Right atrium auricular region (tissue), 2 donors: ENCODE measurements around the gene SEMA5A. TPM values are rescaled to one million over a fixed set of nuclear protein-coding genes. Genes with fewer than 3 reads are reported as not detected.

ENCODE experiments used
- DNase-seq: peaks from one replicate; pipeline ENCODE4 v3.0.0-alpha.2; 2019; ENCODE audit warnings: low spot score
- H3K27ac ChIP-seq, 2 donors: fragments of 200-600 bp; sonication (generic); 1 replicate in 1 of 2; 2 replicates in 1 of 2; pipeline ENCODE4 v1.5.1; 2016 to 2019
- H3K27me3 ChIP-seq, 2 donors: fragments of 200-600 bp; sonication (generic); one replicate each; pipeline versions ENCODE4 v1.5.1 to v1.6.0; 2017 to 2019
- H3K36me3 ChIP-seq: fragments of 200-600 bp; sonication (generic); one replicate; pipeline ENCODE4 v1.5.1; 2016
- H3K4me1 ChIP-seq, 2 donors: fragments of 200-600 bp; sonication (generic); one replicate each; pipeline versions ENCODE4 v1.5.1 to v1.6.0; 2017 to 2019
- H3K4me3 ChIP-seq, 2 donors: fragments of 200-600 bp; sonication (generic); 1 replicate in 1 of 2; 2 replicates in 1 of 2; pipeline ENCODE4 v1.5.1; 2017 to 2019; ENCODE audit warnings: mild to moderate bottlenecking in 1 of 2, moderate library complexity in 1 of 2
- H3K9me3 ChIP-seq, 2 donors: fragments of 200-600 bp; sonication (generic); one replicate each; pipeline ENCODE4 v1.5.1; 2019
- total RNA-seq, 2 donors: library from RNA; depleted of rRNA; stranded (reverse); fragments of >200 nt; gene quantifications; one replicate each; pipeline ENCODE4 v1.1.0, GENCODE V29; 2016
- TF ChIP-seq, protein P1 (sequence below), 2 donors: fragments of 200-600 bp; sonication (generic); IDR thresholded peaks; one replicate each; pipeline ENCODE4 v1.5.1; 2019; ENCODE audit warnings: antibody characterized with exemption in 2 of 2

Gene SEMA5A
- total RNA-seq, 2 donors from 2014 or later, result 14.1 to 26.2 TPM

DNA sequence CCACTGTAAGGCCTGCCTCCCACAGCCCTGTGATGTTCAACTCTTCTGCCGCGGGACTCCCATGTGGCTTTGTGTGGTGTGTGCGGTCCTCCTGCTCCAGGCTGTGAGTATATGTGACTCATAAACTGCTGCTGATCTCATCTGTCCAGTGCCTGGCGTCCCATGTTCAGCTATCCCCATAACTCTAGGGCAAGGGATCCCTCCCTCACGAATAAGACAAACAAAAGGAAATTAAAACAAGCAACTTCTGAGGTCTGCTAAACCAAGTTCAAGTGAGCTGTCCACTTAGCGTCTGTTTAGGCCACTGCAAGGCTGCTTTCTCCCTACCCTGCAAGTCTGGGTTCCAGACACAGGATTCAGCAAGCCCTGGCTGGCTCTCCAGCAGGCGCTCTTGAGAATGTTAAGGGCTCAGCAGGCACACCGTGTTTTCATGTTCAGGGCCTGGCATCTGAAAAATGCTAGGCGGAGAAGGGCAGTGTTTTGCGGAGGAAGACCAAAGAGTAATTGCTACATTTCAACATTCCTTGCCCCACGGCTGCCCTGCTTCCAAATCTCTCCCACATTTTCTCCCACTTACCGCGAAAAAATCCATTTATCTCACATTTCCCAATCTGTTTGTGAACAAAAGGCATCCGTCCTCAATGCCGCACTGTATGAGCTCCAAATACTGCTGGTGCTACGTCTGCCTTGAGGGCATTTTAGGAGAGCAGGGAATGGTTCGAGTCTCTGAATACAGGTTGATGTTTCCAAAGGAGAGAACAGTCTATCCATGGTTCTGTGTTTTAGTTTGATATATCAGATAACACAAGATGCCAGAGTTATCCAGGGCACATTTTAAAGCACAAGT is 280.2 kb downstream of the SEMA5A start:
- H3K9me3 ChIP-seq, result no peaks in the 10 kb centered on the region
- peak overlapping the region; percentile 51 to 65 for H3K27ac ChIP-seq
- no peak overlapping the region for H3K4me3 ChIP-seq
- TF ChIP-seq, protein P1, sequence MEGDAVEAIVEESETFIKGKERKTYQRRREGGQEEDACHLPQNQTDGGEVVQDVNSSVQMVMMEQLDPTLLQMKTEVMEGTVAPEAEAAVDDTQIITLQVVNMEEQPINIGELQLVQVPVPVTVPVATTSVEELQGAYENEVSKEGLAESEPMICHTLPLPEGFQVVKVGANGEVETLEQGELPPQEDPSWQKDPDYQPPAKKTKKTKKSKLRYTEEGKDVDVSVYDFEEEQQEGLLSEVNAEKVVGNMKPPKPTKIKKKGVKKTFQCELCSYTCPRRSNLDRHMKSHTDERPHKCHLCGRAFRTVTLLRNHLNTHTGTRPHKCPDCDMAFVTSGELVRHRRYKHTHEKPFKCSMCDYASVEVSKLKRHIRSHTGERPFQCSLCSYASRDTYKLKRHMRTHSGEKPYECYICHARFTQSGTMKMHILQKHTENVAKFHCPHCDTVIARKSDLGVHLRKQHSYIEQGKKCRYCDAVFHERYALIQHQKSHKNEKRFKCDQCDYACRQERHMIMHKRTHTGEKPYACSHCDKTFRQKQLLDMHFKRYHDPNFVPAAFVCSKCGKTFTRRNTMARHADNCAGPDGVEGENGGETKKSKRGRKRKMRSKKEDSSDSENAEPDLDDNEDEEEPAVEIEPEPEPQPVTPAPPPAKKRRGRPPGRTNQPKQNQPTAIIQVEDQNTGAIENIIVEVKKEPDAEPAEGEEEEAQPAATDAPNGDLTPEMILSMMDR (IDR thresholded peaks at IDR 0.05), result no peak
- peaks cover 0 to 13% of the 10 kb centered on the region in 2 donors for H3K4me1 ChIP-seq
- no peaks in the 10 kb centered on the region for H3K27me3 ChIP-seq
- H3K36me3 ChIP-seq, result no peaks in the 10 kb centered on the region
- DNase-seq, result no peak

DNA sequence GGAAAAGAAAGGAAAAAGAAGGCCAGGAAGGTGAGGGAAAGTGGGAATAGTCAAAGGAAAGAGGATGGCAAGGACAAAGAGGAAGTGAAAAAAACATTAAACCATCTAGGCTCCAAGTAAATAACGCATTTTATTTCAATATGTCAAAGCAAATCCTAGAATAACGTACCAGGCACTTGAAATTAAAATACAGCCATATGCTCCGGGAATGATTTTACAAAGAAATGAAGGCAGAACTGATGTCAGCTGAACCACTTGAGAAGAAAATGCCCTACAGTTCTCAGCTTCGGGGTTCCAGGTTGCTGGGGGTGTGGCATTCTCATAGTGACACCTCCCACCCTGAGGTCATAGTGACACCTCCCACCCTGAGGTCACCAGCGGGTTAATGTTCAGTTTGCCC is 281.6 kb downstream of the SEMA5A start:
- H3K4me3 ChIP-seq, result no peak overlapping the region
- peak overlapping the region in 1 of 2 donors; percentile 65 for H3K27ac ChIP-seq
- H3K9me3 ChIP-seq, result no peaks in the 10 kb centered on the region
- no peak for DNase-seq
- H3K27me3 ChIP-seq, result no peaks in the 10 kb centered on the region
- TF ChIP-seq, protein P1 (IDR thresholded peaks at IDR 0.05), result no peak
- no peaks in the 10 kb centered on the region for H3K36me3 ChIP-seq
- H3K4me1 ChIP-seq, result peaks cover 0 to 13% of the 10 kb centered on the region in 2 donors

DNA sequence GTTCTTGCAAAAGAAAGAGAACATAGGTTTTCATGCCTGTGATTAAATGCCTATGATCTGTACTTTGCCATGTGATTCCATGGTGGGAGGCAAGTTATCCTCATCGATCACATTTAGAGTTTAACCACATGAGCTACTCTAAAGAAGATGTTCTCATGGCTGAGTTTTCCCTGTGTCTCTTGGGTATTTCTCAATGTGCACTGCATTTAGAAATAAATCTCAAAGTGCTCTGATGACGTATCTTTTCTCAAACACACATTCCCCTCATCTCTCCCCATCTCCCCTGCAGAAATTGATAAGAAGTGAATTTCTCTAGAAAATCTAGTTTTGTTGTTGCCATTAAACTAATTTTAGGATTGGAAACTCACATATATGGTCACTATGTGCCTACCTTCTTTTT is 282.2 kb downstream of the SEMA5A start:
- TF ChIP-seq, protein P1 (IDR thresholded peaks at IDR 0.05), result no peak
- Histone ChIP-seq H3K27ac (no peak overlapping the region), H3K36me3 (no peaks in the 10 kb centered on the region), H3K9me3 (no peaks in the 10 kb centered on the region), H3K4me1 (peaks cover 0 to 13% of the 10 kb centered on the region in 2 donors), H3K4me3 (no peak overlapping the region), H3K27me3 (no peaks in the 10 kb centered on the region)
- DNase-seq, result no peak

DNA sequence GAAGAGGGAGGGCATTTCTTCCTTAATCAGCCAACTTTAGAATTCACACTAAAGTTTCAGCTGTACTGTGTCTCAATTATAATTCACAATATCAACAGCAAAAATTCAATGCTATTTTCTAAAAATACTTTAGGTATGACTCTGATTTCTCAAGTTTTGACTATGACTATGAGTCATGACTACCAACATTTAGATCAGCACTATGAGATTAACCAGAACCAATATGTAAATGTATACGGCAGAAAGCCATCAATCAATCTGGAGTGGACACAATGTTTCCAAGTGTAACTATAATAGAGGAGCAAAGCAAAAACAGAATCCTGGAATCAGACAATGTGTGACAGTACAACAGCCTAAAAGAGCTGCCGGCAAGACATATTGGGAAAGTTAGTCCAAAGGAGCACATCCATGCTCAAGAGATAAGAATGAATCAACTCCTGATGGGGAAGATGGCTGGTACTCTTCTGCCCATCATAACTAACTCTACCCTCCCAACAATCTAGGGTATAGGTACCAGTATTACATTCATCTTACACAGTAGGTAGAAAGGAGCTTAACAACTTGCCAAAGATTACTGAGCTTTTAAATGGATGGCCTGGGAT is 294.4 kb downstream of the SEMA5A start:
- Histone ChIP-seq H3K4me1 (no peaks in the 10 kb centered on the region), H3K27ac (no peak overlapping the region), H3K9me3 (no peaks in the 10 kb centered on the region), H3K4me3 (no peak overlapping the region), H3K27me3 (no peaks in the 10 kb centered on the region), H3K36me3 (no peaks in the 10 kb centered on the region)
- no peak for DNase-seq
- TF ChIP-seq, protein P1 (IDR thresholded peaks at IDR 0.05), result no peak

DNA sequence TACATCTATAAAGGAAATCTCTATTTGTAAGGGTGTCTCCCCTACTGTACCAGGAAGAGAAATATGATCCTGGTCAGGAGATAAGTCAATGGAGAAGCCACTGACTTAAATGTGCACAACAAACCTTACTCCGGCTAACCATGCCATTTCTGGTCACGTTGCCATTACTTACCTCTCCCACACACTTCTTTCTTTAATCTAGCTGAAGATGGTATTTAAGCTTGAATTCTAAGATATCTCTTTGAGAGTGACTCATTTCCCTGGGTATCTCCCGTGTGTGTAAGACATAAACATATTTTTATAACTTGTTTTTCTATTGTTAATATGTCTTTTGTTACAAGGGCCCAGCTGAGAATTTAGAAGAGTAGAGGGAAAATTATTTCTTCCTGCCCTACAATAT is 296.6 kb downstream of the SEMA5A start:
- TF ChIP-seq, protein P1 (IDR thresholded peaks at IDR 0.05), result no peak
- no peaks in the 10 kb centered on the region for H3K27me3 ChIP-seq
- DNase-seq, result no peak
- no peaks in the 10 kb centered on the region for H3K4me1 ChIP-seq
- H3K36me3 ChIP-seq, result no peaks in the 10 kb centered on the region
- H3K4me3 ChIP-seq, result no peak overlapping the region
- no peaks in the 10 kb centered on the region for H3K9me3 ChIP-seq
- H3K27ac ChIP-seq, result no peak overlapping the region
